Stimulated activated CD4-positive, alpha-beta T cell treated with anti-CD3 and anti-CD28 coated beads, Interleukin-15, amount 100 ng/mL, for 24 hours (primary cell): ENCODE measurements around the gene UPB1.

Experiments used
- DNase-seq: peaks from one replicate; pipeline ENCODE4 v3.0.0-alpha.2; 2020

The UPB1 gene

DNA sequence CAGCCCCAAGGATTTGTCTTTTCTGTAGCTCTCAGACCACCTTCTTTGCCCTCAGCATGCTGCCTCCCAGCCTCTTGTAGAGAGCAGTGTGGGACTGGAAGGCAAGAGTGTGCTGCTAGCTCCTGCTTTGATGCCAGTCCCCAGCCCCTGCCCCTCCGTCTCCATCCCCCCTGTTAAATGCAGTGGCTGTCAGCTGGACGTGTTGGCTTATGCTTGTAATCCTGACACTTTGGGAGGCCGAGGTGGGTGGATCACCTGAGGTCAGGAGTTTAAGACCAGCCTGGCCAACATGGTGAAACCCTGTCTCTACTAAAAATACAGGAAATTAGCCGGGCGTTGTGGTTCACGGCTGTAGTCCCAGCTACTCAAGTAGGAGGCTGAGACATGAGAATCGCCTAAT, 76.1 kb downstream of the UPB1 start:
- DNase-seq, result no peak

DNA sequence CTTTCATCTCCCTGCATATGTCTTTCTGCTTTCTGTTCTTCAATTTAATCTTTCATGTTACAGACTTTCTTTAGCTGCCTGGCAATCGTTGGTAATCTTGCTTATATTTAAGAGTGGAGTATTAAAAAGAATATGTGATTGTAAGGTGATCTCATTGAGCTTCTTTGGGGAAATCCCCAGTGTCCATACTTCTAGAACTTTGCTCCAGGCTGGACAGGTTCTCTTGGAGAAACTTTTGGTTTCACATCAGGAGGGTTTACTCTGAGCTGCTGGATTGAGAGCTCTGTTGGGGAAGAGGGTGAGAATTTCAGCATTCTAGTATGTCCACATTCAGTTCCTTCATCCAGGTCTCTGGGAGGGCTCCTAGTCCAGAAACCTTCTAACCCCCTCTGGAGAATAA, 81.6 kb downstream of the UPB1 start:
- no peak for DNase-seq
